ENCODE data around the gene ASIC2.
"Not testable (repeated sequence)": the region's sequence is repeated elsewhere in the genome, so short reads cannot be mapped to it uniquely, and the experiment has no call there.

ASIC2 gene

GRCh38 chr17:32987868-32988267, 305.2 kb downstream of the ASIC2 start:
- H3K9me3 ChIP-seq (ENCODE audit: control insufficient read depth in 2 of 2, low read length in 2 of 2); H3K4me1 ChIP-seq (ENCODE audit: control insufficient read depth, insufficient read depth, low read length); H3K36me3 ChIP-seq (ENCODE audit: control insufficient read depth in 2 of 2, insufficient read depth in 2 of 2, low read length in 2 of 2); H3K9ac ChIP-seq (ENCODE audit: low read length in 2 of 2); H3K4me3 ChIP-seq (ENCODE audit: low read length in 2 of 2); H3K27ac ChIP-seq (ENCODE audit: low read length): not testable (repeated sequence)
- peaks cover 0 to 12% of the 10 kb centered on the region in 2 donors for H3K27me3 ChIP-seq (ENCODE audit: control insufficient read depth in 1 of 2, insufficient read depth in 2 of 2, low read length in 2 of 2)

- not testable (repeated sequence) for H3K4me1 ChIP-seq (ENCODE audit: control insufficient read depth, insufficient read depth, low read length); H3K36me3 ChIP-seq (ENCODE audit: control insufficient read depth in 2 of 2, insufficient read depth in 2 of 2, low read length in 2 of 2); H3K9me3 ChIP-seq (ENCODE audit: control insufficient read depth in 2 of 2, low read length in 2 of 2); H3K9ac ChIP-seq (ENCODE audit: low read length in 2 of 2); H3K4me3 ChIP-seq (ENCODE audit: low read length in 2 of 2); H3K27ac ChIP-seq (ENCODE audit: low read length)
- peaks cover 0 to 11% of the 10 kb centered on the region in 2 donors for H3K27me3 ChIP-seq (ENCODE audit: control insufficient read depth in 1 of 2, insufficient read depth in 2 of 2, low read length in 2 of 2)
These were observed 305.7 kb downstream of the ASIC2 start for GRCh38 chr17:32987453-32987805.

GRCh38 chr17:32985050-32985756, 307.9 kb downstream of the ASIC2 start:
- no peak overlapping the region for H3K4me3 ChIP-seq (ENCODE audit: low read length in 2 of 2)
- no peaks in the 10 kb centered on the region for H3K27me3 ChIP-seq (ENCODE audit: control insufficient read depth in 1 of 2, insufficient read depth in 2 of 2, low read length in 2 of 2)
- no peaks in the 10 kb centered on the region for H3K36me3 ChIP-seq (ENCODE audit: control insufficient read depth in 2 of 2, insufficient read depth in 2 of 2, low read length in 2 of 2)
- no peak overlapping the region for H3K27ac ChIP-seq (ENCODE audit: low read length)
- peaks cover 2 to 3% of the 10 kb centered on the region in 2 donors for H3K9me3 ChIP-seq (ENCODE audit: control insufficient read depth in 2 of 2, low read length in 2 of 2)
- no peak overlapping the region for H3K9ac ChIP-seq (ENCODE audit: low read length in 2 of 2)
- H3K4me1 ChIP-seq (ENCODE audit: control insufficient read depth, insufficient read depth, low read length): no peaks in the 10 kb centered on the region

- not testable (repeated sequence) for H3K27ac ChIP-seq (ENCODE audit: low read length); H3K9me3 ChIP-seq (ENCODE audit: control insufficient read depth in 2 of 2, low read length in 2 of 2); H3K4me3 ChIP-seq (ENCODE audit: low read length in 2 of 2); H3K4me1 ChIP-seq (ENCODE audit: control insufficient read depth, insufficient read depth, low read length); H3K36me3 ChIP-seq (ENCODE audit: control insufficient read depth in 2 of 2, insufficient read depth in 2 of 2, low read length in 2 of 2); H3K9ac ChIP-seq (ENCODE audit: low read length in 2 of 2); H3K27me3 ChIP-seq (ENCODE audit: control insufficient read depth in 1 of 2, insufficient read depth in 2 of 2, low read length in 2 of 2)
These were observed 311.5 kb downstream of the ASIC2 start for GRCh38 chr17:32981611-32982010.

GRCh38 chr17:32980230-32980629, 312.9 kb downstream of the ASIC2 start:
- H3K36me3 ChIP-seq (ENCODE audit: control insufficient read depth in 2 of 2, insufficient read depth in 2 of 2, low read length in 2 of 2): no peaks in the 10 kb centered on the region
- H3K4me1 ChIP-seq (ENCODE audit: control insufficient read depth, insufficient read depth, low read length): no peaks in the 10 kb centered on the region
- H3K9me3 ChIP-seq (ENCODE audit: control insufficient read depth in 2 of 2, low read length in 2 of 2): no peaks in the 10 kb centered on the region
- H3K27ac ChIP-seq (ENCODE audit: low read length): no peak overlapping the region
- no peak overlapping the region for H3K4me3 ChIP-seq (ENCODE audit: low read length in 2 of 2)
- H3K9ac ChIP-seq (ENCODE audit: low read length in 2 of 2): no peak overlapping the region
- peaks cover 0 to 2% of the 10 kb centered on the region in 2 donors for H3K27me3 ChIP-seq (ENCODE audit: control insufficient read depth in 1 of 2, insufficient read depth in 2 of 2, low read length in 2 of 2)

GRCh38 chr17:32976605-32977004, 316.5 kb downstream of the ASIC2 start:
- Histone ChIP-seq H3K9me3 (ENCODE audit: control insufficient read depth in 2 of 2, low read length in 2 of 2) (no peaks in the 10 kb centered on the region), H3K4me3 (ENCODE audit: low read length in 2 of 2) (no peak overlapping the region), H3K4me1 (ENCODE audit: control insufficient read depth, insufficient read depth, low read length) (no peaks in the 10 kb centered on the region), H3K27me3 (ENCODE audit: control insufficient read depth in 1 of 2, insufficient read depth in 2 of 2, low read length in 2 of 2) (peaks cover 0 to 2% of the 10 kb centered on the region in 2 donors), H3K9ac (ENCODE audit: low read length in 2 of 2) (no peak overlapping the region), H3K27ac (ENCODE audit: low read length) (no peak overlapping the region), H3K36me3 (ENCODE audit: control insufficient read depth in 2 of 2, insufficient read depth in 2 of 2, low read length in 2 of 2) (no peaks in the 10 kb centered on the region)

- H3K4me1 ChIP-seq (ENCODE audit: control insufficient read depth, insufficient read depth, low read length): no peaks in the 10 kb centered on the region
- H3K27me3 ChIP-seq (ENCODE audit: control insufficient read depth in 1 of 2, insufficient read depth in 2 of 2, low read length in 2 of 2): peaks cover 0 to 2% of the 10 kb centered on the region in 2 donors
- H3K36me3 ChIP-seq (ENCODE audit: control insufficient read depth in 2 of 2, insufficient read depth in 2 of 2, low read length in 2 of 2): no peaks in the 10 kb centered on the region
- no peak overlapping the region for H3K9ac ChIP-seq (ENCODE audit: low read length in 2 of 2)
- no peaks in the 10 kb centered on the region for H3K9me3 ChIP-seq (ENCODE audit: control insufficient read depth in 2 of 2, low read length in 2 of 2)
- no peak overlapping the region for H3K27ac ChIP-seq (ENCODE audit: low read length)
- no peak overlapping the region for H3K4me3 ChIP-seq (ENCODE audit: low read length in 2 of 2)
These were observed 317.0 kb downstream of the ASIC2 start for GRCh38 chr17:32976131-32976530.

GRCh38 chr17:32971171-32971570, 321.9 kb downstream of the ASIC2 start:
- Histone ChIP-seq H3K4me1 (ENCODE audit: control insufficient read depth, insufficient read depth, low read length) (no peaks in the 10 kb centered on the region), H3K36me3 (ENCODE audit: control insufficient read depth in 2 of 2, insufficient read depth in 2 of 2, low read length in 2 of 2) (no peaks in the 10 kb centered on the region), H3K27ac (ENCODE audit: low read length) (no peak overlapping the region), H3K9me3 (ENCODE audit: control insufficient read depth in 2 of 2, low read length in 2 of 2) (no peaks in the 10 kb centered on the region), H3K27me3 (ENCODE audit: control insufficient read depth in 1 of 2, insufficient read depth in 2 of 2, low read length in 2 of 2) (no peaks in the 10 kb centered on the region), H3K4me3 (ENCODE audit: low read length in 2 of 2) (no peak overlapping the region), H3K9ac (ENCODE audit: low read length in 2 of 2) (no peak overlapping the region)

- H3K9me3 ChIP-seq (ENCODE audit: control insufficient read depth in 2 of 2, low read length in 2 of 2): no peaks in the 10 kb centered on the region
- no peaks in the 10 kb centered on the region for H3K4me1 ChIP-seq (ENCODE audit: control insufficient read depth, insufficient read depth, low read length)
- no peaks in the 10 kb centered on the region for H3K27me3 ChIP-seq (ENCODE audit: control insufficient read depth in 1 of 2, insufficient read depth in 2 of 2, low read length in 2 of 2)
- H3K9ac ChIP-seq (ENCODE audit: low read length in 2 of 2): no peak overlapping the region
- no peaks in the 10 kb centered on the region for H3K36me3 ChIP-seq (ENCODE audit: control insufficient read depth in 2 of 2, insufficient read depth in 2 of 2, low read length in 2 of 2)
- no peak overlapping the region for H3K4me3 ChIP-seq (ENCODE audit: low read length in 2 of 2)
- H3K27ac ChIP-seq (ENCODE audit: low read length): no peak overlapping the region
These were observed 322.8 kb downstream of the ASIC2 start for GRCh38 chr17:32970281-32970680.

GRCh38 chr17:32969231-32969630, 323.9 kb downstream of the ASIC2 start:
- not testable (repeated sequence) for H3K27me3 ChIP-seq (ENCODE audit: control insufficient read depth in 1 of 2, insufficient read depth in 2 of 2, low read length in 2 of 2); H3K27ac ChIP-seq (ENCODE audit: low read length); H3K4me1 ChIP-seq (ENCODE audit: control insufficient read depth, insufficient read depth, low read length); H3K36me3 ChIP-seq (ENCODE audit: control insufficient read depth in 2 of 2, insufficient read depth in 2 of 2, low read length in 2 of 2); H3K4me3 ChIP-seq (ENCODE audit: low read length in 2 of 2); H3K9ac ChIP-seq (ENCODE audit: low read length in 2 of 2); H3K9me3 ChIP-seq (ENCODE audit: control insufficient read depth in 2 of 2, low read length in 2 of 2)

GRCh38 chr17:32964541-32964940, 328.6 kb downstream of the ASIC2 start:
- Histone ChIP-seq H3K9me3 (ENCODE audit: control insufficient read depth in 2 of 2, low read length in 2 of 2) (no peaks in the 10 kb centered on the region), H3K27ac (ENCODE audit: low read length) (no peak overlapping the region), H3K36me3 (ENCODE audit: control insufficient read depth in 2 of 2, insufficient read depth in 2 of 2, low read length in 2 of 2) (no peaks in the 10 kb centered on the region), H3K4me3 (ENCODE audit: low read length in 2 of 2) (no peak overlapping the region), H3K4me1 (ENCODE audit: control insufficient read depth, insufficient read depth, low read length) (no peaks in the 10 kb centered on the region), H3K27me3 (ENCODE audit: control insufficient read depth in 1 of 2, insufficient read depth in 2 of 2, low read length in 2 of 2) (peaks cover 0 to 4% of the 10 kb centered on the region in 2 donors), H3K9ac (ENCODE audit: low read length in 2 of 2) (no peak overlapping the region)

Data from stomach smooth muscle (tissue), 2 donors.